Activated CD4-positive, alpha-beta T cell treated with anti-CD3 and anti-CD28 coated beads, Interleukin-2, Interleukin-6, amounts not matched to agents 100 ng/mL and 50 ng/mL, durations not matched to agents 16 hours and 8 hours (primary cell): ENCODE data around the gene UGT2A1.
"Not testable (repeated sequence)": the region's sequence is repeated elsewhere in the genome, so short reads cannot be mapped to it uniquely, and the experiment has no call there.

Source experiments
- DNase-seq: peaks from one replicate; pipeline ENCODE4 v3.0.0-alpha.2; 2020

The UGT2A1 gene

DNA sequence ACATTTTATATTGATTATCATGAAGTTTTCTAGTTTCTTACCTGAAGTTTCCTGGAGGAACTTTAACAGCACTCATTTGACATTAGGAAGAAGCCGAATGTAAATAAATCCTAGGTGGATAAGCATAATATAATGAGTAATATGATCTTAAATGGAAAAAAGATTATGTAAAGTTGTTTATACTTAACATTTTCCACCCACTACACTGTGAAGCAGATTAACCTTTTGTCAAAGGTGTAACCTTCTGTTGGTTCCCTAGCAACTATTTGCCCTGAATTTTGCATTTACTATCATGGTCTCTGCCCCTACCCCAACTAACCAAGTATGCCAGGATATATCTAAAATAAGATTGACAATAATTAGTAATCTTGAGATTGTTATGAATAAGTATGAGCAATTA is at the start of gene UGT2A1:
Gene UGT2A1, minus strand, starts transcription at position 101 of the 400 bp plus-strand sequence. CDS start 5,603 bp downstream, outside the sequence.
- no peak for DNase-seq

DNA sequence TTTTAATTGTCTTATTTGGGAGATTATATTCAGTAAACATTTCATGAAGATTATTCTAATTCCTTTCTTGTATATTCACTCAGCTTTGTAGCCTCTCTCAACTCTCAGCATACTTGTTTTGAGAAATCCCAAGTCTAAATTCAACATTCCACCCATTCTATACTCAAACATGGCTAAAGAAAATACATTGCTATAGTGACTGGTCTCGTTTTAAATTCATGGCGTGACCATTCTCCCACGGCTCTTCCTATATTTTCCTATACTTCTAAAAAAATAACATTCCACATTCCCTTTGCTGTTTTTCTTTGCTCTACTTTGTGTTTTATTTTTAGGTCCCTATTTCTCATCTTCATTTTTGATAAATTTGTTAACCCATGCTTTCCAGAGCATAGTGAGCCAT is 49.2 kb upstream of the UGT2A1 start:
- DNase-seq: no peak

GRCh38 chr4:69701696-69702095 is 48.6 kb upstream of the UGT2A1 start:
- DNase-seq: no peak

GRCh38 chr4:69697536-69698242 is 44.6 kb upstream of the UGT2A1 start:
- DNase-seq: no peak

GRCh38 chr4:69689599-69689998 is 36.6 kb upstream of the UGT2A1 start:
- peak; percentile 15 for DNase-seq

GRCh38 chr4:69684804-69685203 is 31.8 kb upstream of the UGT2A1 start:
- DNase-seq: no peak

GRCh38 chr4:69668680-69669079 is 15.6 kb upstream of the UGT2A1 start:
- no peak for DNase-seq

- not testable (repeated sequence) for DNase-seq
Observed at GRCh38 chr4:69664009-69664408, 11.0 kb upstream of the UGT2A1 start.

- DNase-seq: not testable (repeated sequence)
Observed at GRCh38 chr4:69661130-69661803, 8.2 kb upstream of the UGT2A1 start.

GRCh38 chr4:69658133-69658532 is 5.1 kb upstream of the UGT2A1 start:
- DNase-seq: no peak

GRCh38 chr4:69656653-69657158 is 3.7 kb upstream of the UGT2A1 start:
- DNase-seq: no peak

DNA sequence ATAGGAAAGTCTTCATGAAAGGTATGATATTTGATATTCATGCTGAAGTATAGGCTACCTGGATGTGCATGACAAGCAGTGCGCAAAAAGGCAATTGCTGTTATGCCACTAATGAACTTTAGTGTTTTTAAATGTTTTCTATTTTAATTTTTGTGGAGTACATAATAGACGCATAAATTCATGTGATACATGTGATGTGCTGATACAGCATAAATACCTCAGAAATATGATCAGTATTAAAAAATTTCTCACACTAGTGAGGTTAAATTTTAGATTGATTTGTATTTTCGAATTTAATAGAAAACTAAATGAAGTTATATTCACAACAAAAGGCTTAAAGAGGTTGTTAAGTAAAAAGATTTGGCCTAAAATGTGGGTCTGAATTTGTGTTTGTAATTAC is 2.2 kb downstream of the UGT2A1 start:
- no peak for DNase-seq

DNA sequence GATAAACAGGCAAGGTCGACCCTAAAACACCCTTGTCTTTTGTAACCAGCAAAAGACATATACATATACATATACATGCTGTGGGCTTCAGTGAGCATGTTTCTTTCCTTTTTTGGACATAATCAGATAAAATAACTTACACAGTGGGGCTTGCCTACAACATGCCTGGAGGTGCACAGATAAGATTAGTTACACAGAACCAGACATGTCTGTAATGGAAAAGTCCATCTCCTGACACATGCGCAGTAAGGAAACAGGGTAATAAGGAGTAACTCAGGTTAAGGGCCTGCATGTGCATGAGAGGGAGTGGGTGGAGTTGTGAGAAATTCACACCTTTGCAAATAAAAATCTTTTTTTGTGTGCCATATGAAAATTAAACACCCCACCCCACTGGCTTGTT is 3.4 kb downstream of the UGT2A1 start:
- DNase-seq: no peak

DNA sequence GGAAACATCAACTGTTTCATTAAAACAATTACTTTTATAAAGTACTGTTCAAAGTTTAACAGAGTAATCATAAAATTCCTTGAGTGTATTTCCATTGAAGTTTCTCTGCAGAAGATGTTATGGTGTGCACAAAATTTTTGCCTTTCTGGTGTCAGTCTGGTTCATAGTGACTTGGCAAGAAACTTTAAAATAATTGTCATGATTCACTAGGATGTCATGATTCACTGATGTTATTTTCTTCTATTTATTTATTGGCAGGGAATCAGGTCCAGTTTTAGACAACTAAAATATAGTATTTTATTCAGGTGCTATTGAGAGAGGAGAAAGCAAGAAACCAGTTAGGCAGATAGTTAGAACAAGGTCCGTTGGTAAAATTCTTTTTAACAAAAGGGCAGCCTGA is 3.8 kb downstream of the UGT2A1 start:
- DNase-seq: no peak

GRCh38 chr4:69642961-69643360 is 10.1 kb downstream of the UGT2A1 start:
- DNase-seq: no peak

- no peak for DNase-seq
Observed at GRCh38 chr4:69640289-69640688, 12.8 kb downstream of the UGT2A1 start.

- no peak for DNase-seq
Observed at GRCh38 chr4:69639542-69639941, 13.5 kb downstream of the UGT2A1 start, which contains the start of gene UGT2A2. TSS of gene UGT2A2 (minus strand) at chr4:69639642. CDS start at chr4:69639640, 2 bp downstream.

DNA sequence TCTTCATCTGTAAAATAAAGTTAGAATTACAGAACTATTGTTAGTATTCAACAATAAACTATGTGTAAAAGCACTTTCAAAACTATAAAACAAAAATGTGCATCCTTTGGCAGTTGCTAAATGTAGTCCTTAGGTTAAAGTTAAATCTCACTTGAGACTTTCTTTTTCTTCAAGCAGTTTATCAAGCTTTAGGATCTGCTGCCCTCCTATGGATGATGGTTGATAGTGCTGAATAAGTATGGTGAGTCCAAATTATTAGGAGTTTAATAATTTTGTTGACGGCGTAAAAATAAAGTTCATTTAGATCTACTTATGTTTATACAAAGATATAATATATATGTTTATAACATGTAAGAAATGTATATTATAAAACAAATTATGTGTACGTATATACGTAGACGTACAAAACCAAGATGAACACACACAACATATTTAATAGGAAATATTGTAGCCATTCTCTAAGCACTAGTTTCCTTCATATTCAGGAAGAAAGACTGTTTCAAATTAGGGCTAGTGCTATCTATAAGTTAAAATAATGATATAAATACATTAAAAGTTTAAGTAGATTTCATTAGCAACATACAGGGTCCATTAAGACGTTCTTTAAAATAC is 35.9 kb downstream of the UGT2A1 start:
- DNase-seq: peak; percentile 3

DNA sequence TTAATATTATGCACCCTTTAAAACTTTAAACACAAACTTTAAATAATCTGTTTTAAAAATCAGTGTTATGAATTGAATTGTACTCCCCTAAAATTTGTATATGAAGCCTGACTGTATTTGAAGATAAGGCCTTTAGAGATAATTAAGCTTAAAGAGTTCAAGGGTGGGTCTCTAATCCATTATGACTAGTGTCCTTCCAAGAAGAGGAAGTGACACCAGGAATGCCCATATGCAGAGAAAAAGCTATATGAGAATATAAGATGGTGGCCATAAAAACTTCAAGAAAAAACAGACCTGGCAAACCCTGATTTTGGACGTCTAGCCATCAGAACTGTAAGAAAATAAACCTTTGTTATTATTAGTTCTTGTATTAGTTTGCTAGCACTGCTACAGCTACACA is 42.6 kb downstream of the UGT2A1 start:
- no peak for DNase-seq

- no peak for DNase-seq
Observed at GRCh38 chr4:69601065-69601464, 52.0 kb downstream of the UGT2A1 start.

DNA sequence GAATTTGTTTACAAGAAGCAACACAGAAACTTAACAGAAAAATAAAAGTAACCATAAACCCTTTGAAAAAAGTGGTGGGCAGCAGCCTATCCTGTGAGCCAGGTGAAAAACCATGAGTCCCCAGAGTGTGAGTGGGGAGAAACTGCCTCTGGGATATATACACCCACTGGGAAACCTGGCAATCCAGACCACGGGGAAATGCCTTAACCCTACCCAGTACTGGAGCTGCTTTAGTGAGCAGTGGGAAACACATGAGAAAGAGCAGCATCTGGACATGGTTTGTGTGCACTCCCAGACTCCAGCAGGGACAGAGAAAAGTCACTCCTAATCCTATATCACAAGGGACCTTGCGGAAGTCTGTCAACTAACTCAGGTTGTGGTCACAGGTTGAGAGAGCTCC is 53.0 kb downstream of the UGT2A1 start:
- no peak for DNase-seq

DNA sequence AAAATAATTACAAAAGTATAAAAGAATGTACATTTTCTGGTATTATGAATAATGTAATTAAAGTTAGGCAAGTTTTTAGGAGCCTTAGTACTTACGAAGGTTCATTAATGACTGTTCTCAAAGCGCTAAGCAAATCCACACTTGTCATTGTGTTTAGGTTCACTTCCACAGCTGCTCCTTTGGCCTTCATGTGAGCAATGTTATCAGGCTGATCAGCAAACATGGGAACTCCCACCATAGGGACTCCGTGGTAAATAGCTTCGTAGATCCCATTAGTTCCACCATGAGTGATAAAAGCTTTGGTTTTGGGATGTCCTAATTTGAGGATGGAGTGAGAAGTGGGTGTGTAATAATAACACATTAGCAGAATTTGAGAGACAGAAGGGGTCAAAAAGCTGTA is 58.7 kb downstream of the UGT2A1 start:
- DNase-seq: no peak

DNA sequence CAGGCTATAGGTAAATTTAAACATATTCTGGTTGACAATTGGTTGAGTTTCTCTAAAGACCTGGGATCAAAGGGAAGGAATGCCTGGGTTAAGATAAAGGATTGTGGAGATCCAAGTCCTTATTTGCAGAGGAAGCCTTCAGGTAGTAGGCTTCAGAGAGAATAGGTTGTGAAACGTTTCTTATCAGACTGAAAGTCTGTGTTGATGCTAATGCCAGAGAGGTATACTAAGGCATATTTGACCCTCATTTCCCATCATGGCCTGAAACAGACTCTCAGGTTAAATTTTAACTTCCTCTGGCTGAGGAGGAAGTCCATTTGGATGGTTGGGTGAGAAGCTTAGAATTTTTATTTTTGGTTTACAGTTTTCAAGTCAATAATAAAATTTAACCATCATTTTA is 61.7 kb downstream of the UGT2A1 start:
- DNase-seq: no peak

GRCh38 chr4:69589884-69590283 is 63.2 kb downstream of the UGT2A1 start:
- DNase-seq: no peak
